ENCODE results near the gene BLACAT1. TPM values are rescaled to one million over a fixed set of nuclear protein-coding genes. Genes with fewer than 3 reads are reported as not detected.
A peak's percentile ranks its signal among the peaks of the same experiment; 100 is the strongest.

Gene BLACAT1
- total and polyA plus RNA-seq, 2 of the 13 experiments (the other 11 are each of a cell fraction or from before 2014, with no cell fraction given), result 1.2 to 2.8 TPM

GRCh38 chr1:205493241-205494085 is 37.6 kb upstream of the BLACAT1 start:
- no peak for FAIRE-seq
- Histone ChIP-seq H3K4me3 (replicated peaks in 1 of 3; ENCODE audit: insufficient read depth in 1 of 3, low read depth in 2 of 3, low read length in 3 of 3) (peak overlapping the region in 1 of 3 experiments; percentile 49; a peak in 1 of 6 replicates), H4K20me1 (ENCODE audit: insufficient read depth, low read length) (no peaks in the 10 kb centered on the region), H3K4me1 (ENCODE audit: insufficient read depth, low read length) (peaks cover 85% of the 10 kb centered on the region), H2AFZ (ENCODE audit: low read length) (no peak overlapping the region), H3K27me3 (ENCODE audit: control insufficient read depth in 1 of 2, insufficient read depth in 2 of 2, low read length in 2 of 2) (peaks cover 0 to 14% of the 10 kb centered on the region in 2 experiments; a peak in 2 of 5 replicates), H3K36me3 (replicated peaks in 1 of 2; ENCODE audit: control insufficient read depth in 1 of 2, insufficient read depth in 2 of 2, low read length in 2 of 2) (no peaks in the 10 kb centered on the region), H3K9me3 (ENCODE audit: low read length) (no peaks in the 10 kb centered on the region), H3K79me2 (ENCODE audit: insufficient read depth, low read length) (no peaks in the 10 kb centered on the region), H3K4me2 (ENCODE audit: low read depth, low read length) (peak overlapping the region; percentile 83), H3K9ac (ENCODE audit: insufficient read depth, low read depth, low read length) (peak overlapping the region; percentile 9; the same call in 1 of the 2 replicates), H3K27ac (ENCODE audit: extremely low read length, insufficient read depth, low read length) (no peak overlapping the region)
- intact Hi-C loops (cut with micrococcal nuclease; ENCODE audit: unreplicated experiment), result no loop called here
- TF ChIP-seq E2F1 (CRISPR knock-in tag; IDR thresholded peaks at IDR 0.05), result no peak
- no peak for TF ChIP-seq ZSCAN22 (CRISPR knock-in tag; IDR thresholded peaks at IDR 0.05)
- peak; percentile 72 for TF ChIP-seq FOSL2 (CRISPR knock-in tag; IDR thresholded peaks at IDR 0.05)
- no peak for TF ChIP-seq ZNF317 (CRISPR knock-in tag; IDR thresholded peaks at IDR 0.05)
- no peak for TF ChIP-seq SIN3A (IDR thresholded peaks at IDR 0.05; ENCODE audit: borderline replicate concordance, low read depth, low read length)
- TF ChIP-seq HNRNPLL (IDR thresholded peaks at IDR 0.05; ENCODE audit: low read depth, low read length, poor library complexity, severe bottlenecking), result peak; percentile 11
- TF ChIP-seq MTF1 (CRISPR knock-in tag; IDR thresholded peaks at IDR 0.05), result no peak
- TF ChIP-seq ZSCAN31 (CRISPR knock-in tag; IDR thresholded peaks at IDR 0.05; ENCODE audit: low read depth), result no peak
- no peak for TF ChIP-seq MEIS1 (CRISPR knock-in tag; IDR thresholded peaks at IDR 0.05; ENCODE audit: borderline replicate concordance)
- TF ChIP-seq CTCF (CRISPR knock-in tag; IDR thresholded peaks at IDR 0.05), result no peak
- peak; percentile 46; the same call in 1 of the 2 replicates for TF ChIP-seq HMG20B (CRISPR knock-in tag; conservative IDR thresholded peaks at IDR 0.05)
- TF ChIP-seq ZNF138 (CRISPR knock-in tag; IDR thresholded peaks at IDR 0.05; ENCODE audit: low read depth), result no peak
- TF ChIP-seq ZGPAT (CRISPR knock-in tag; IDR thresholded peaks at IDR 0.05), result no peak
- no peak for TF ChIP-seq LCORL (IDR thresholded peaks at IDR 0.05)
- TF ChIP-seq LCORL (CRISPR knock-in tag; IDR thresholded peaks at IDR 0.05), result 0 out of 2 replicates have a peak, but pooled peaks have one; percentile 19
- TF ChIP-seq ZNF24 (IDR thresholded peaks at IDR 0.05), result no peak
- TF ChIP-seq MIER2 (CRISPR knock-in tag; IDR thresholded peaks at IDR 0.05), result no peak
- no peak for TF ChIP-seq ZNF33B (CRISPR knock-in tag; IDR thresholded peaks at IDR 0.05)
- 0 out of 2 replicates have a peak, but pooled peaks have one; percentile 7 for TF ChIP-seq SAP130 (CRISPR knock-in tag; IDR thresholded peaks at IDR 0.05; ENCODE audit: low read depth)
- in situ Hi-C loops (cut with HindIII; ENCODE audit: extremely low pct_ligation_motif_present, low pct_unique_long_range_greater_than_20kb), result no loop called here
- DNase-seq (ENCODE audit: low spot score), result peak; percentile 41
- ATAC-seq, result peak; percentile 40
- 22% methylated on average over 8 of the region's 11 CpGs for WGBS (ENCODE audit: low lambda C conversion rate)
- ChIA-PET CTCF (ENCODE audit: low intra/inter-chr PET ratio, low total read pairs) (no interaction called here), POLR2A (interaction anchor here (1.1 to 1.7 kb wide), 3 partner anchors 8 to 43 kb away, joined by 4 to 12 read pairs (median 6); partner anchors contain the start of gene CDK18)
- BruUV-seq (replicated peaks), result no TSS peak

Data from HepG2 (cell line).